Esophagus muscularis mucosa (tissue), 3 donors: ENCODE measurements around the gene FLT4.

Experiments
- POLR2AphosphoS5 ChIP-seq, 2 donors: sonication (generic); formaldehyde crosslinking; IDR thresholded peaks; one replicate each; pipeline ENCODE4 v1.6.1; 2017; ENCODE audit warnings: antibody characterized with exemption in 2 of 2
- TF ChIP-seq, protein P1 (sequence below), 3 experiments: fragments of 200-600 bp in 2 of 3; fragments of 450-650 bp in 1 of 3; sonication (generic) in 2 of 3; IDR thresholded peaks; one replicate each; pipeline ENCODE4 v1.5.1; 2017 to 2019; ENCODE audit warnings: antibody characterized with exemption in 3 of 3, mild to moderate bottlenecking in 2 of 3, moderate library complexity in 1 of 3

DNA sequence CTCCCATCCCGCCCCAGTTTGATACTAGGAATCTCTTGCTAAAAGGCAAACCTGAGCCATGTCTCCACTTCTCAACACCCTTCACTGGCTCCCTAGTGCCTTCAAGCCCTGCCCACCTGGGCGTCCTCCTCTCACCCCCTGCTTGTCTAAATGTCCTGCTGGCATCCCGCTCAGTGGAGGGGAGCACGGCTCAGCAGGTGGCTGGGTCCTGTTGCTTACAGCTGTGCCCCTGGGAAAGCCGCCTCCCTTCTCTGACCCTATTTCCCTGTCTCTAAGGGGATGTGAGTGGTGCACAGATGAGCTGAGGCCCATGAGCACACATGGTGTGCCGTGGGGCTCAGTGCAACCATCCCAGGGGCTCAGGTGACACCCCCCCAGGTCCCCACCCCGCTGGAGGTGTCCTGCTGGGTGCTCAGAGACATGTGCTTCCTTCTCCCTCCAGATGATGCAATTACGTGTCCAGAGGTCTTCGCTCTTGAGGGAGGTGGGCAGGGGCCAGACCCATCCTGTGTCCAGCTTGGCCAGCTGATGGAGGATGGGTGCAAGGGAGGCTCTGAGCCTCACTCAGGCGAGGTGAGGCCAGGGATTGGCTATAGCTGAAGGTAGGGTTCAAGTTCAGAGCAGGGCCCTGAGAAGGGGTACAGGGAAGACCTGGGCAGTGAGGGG is 24.1 kb downstream of the FLT4 start:
- TF ChIP-seq POLR2AphosphoS5 (IDR thresholded peaks at IDR 0.05), result no peak
- TF ChIP-seq, protein P1, sequence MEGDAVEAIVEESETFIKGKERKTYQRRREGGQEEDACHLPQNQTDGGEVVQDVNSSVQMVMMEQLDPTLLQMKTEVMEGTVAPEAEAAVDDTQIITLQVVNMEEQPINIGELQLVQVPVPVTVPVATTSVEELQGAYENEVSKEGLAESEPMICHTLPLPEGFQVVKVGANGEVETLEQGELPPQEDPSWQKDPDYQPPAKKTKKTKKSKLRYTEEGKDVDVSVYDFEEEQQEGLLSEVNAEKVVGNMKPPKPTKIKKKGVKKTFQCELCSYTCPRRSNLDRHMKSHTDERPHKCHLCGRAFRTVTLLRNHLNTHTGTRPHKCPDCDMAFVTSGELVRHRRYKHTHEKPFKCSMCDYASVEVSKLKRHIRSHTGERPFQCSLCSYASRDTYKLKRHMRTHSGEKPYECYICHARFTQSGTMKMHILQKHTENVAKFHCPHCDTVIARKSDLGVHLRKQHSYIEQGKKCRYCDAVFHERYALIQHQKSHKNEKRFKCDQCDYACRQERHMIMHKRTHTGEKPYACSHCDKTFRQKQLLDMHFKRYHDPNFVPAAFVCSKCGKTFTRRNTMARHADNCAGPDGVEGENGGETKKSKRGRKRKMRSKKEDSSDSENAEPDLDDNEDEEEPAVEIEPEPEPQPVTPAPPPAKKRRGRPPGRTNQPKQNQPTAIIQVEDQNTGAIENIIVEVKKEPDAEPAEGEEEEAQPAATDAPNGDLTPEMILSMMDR (IDR thresholded peaks at IDR 0.05), result no peak
